H1 (cell line): ENCODE data around the gene RBMS2. TPM values are rescaled to one million over a fixed set of nuclear protein-coding genes. Genes with fewer than 3 reads are reported as not detected.

ENCODE experiments used
- CTCF ChIA-PET: fragments of 300-600 bp; sonication (Branson Sonifier 250); formaldehyde crosslinking; loops from one replicate; lab custom pipeline; 2021; ENCODE audit not compliant: partially characterized antibody; lab: Charles Lee
- POLR2A ChIA-PET: fragments of 300-600 bp; sonication (Branson Sonifier 250); formaldehyde crosslinking; loops from one replicate; lab custom pipeline; 2021; ENCODE audit warnings: inconsistent platforms; ENCODE audit not compliant: partially characterized antibody; lab: Charles Lee
- DNase-seq, 2 experiments: peaks; one replicate each; pipeline versions ENCODE4 v3.0.0 to v3.0.0-alpha.2; 2010 to 2022; ENCODE audit warnings: low spot score in 2 of 2, low read depth in 1 of 2, mixed read lengths in 1 of 2
- FAIRE-seq: peaks from 2 replicates; lab custom pipeline; 2011; peaks lifted over from hg19 to GRCh38; lab: Jason Lieb, UNC
- H2AFZ ChIP-seq: 2 replicates; pipeline ENCODE4 v1.8.1; 2012; ENCODE audit warnings: low read length, inconsistent platforms
- H2AK5ac ChIP-seq: 2 replicates; pipeline ENCODE4 v1.6.1; 2013; ENCODE audit warnings: low read depth, low read length
- H2BK120ac ChIP-seq: replicated peaks from 2 replicates; pipeline ENCODE3; 2013; ENCODE audit warnings: low read depth, low read length, inconsistent platforms
- H2BK12ac ChIP-seq: 2 replicates; pipeline ENCODE4 v1.6.1; 2013; ENCODE audit warnings: low read depth, low read length
- H2BK15ac ChIP-seq: 2 replicates; pipeline ENCODE4 v1.6.1; 2013; ENCODE audit warnings: low read length
- H2BK20ac ChIP-seq: 2 replicates; pipeline ENCODE4 v1.6.1; 2013; ENCODE audit warnings: low read length
- H2BK5ac ChIP-seq: 2 replicates; pipeline ENCODE4 v1.6.1; 2013; ENCODE audit warnings: low read depth, low read length
- H3K14ac ChIP-seq: 2 replicates; pipeline ENCODE4 v1.6.1; 2013; ENCODE audit warnings: inconsistent platforms; ENCODE audit not compliant: insufficient read length
- H3K18ac ChIP-seq: 2 replicates; pipeline ENCODE4 v1.6.1; 2013; ENCODE audit warnings: low read length; ENCODE audit errors: extremely low read depth
- H3K23ac ChIP-seq: 2 replicates; pipeline ENCODE4 v1.6.1; 2013; ENCODE audit warnings: inconsistent platforms; ENCODE audit not compliant: insufficient read length
- H3K23me2 ChIP-seq: 2 replicates; pipeline ENCODE4 v1.6.1; 2013; ENCODE audit warnings: low read depth, low read length
- H3K27ac ChIP-seq: 2 replicates; pipeline ENCODE4 v1.6.1; 2011; ENCODE audit warnings: low read depth, low read length, inconsistent platforms
- H3K27me3 ChIP-seq, 4 experiments: replicated peaks in 1 of 4; 1 replicate in 1 of 4; 2 replicates in 3 of 4; pipeline versions ENCODE4 v1.6.1 to v1.8.1; 2011 to 2013; ENCODE audit warnings: low read length in 3 of 4, mild to moderate bottlenecking in 3 of 4, inconsistent platforms in 2 of 4, mixed read lengths in 2 of 4, moderate library complexity in 1 of 4; ENCODE audit not compliant: control insufficient read depth in 3 of 4, insufficient read depth in 3 of 4; ENCODE audit errors: extremely low read depth in 1 of 4
- H3K36me3 ChIP-seq, 4 experiments: 2 replicates each; pipeline versions ENCODE4 v1.6.1 to v1.8.1; 2011 to 2013; ENCODE audit warnings: mild to moderate bottlenecking in 4 of 4, low read length in 3 of 4, moderate library complexity in 2 of 4, control low read depth in 1 of 4, inconsistent platforms in 1 of 4; ENCODE audit not compliant: insufficient read depth in 4 of 4, control insufficient read depth in 2 of 4
- H3K4ac ChIP-seq: replicated peaks from 2 replicates; pipeline ENCODE3; 2013; ENCODE audit warnings: low read length, low read depth, mixed read lengths, inconsistent platforms; ENCODE audit not compliant: insufficient read length
- H3K4me1 ChIP-seq, 4 experiments: replicated peaks in 1 of 4; 1 replicate in 1 of 4; 2 replicates in 3 of 4; pipeline versions ENCODE4 v1.6.1 to v1.8.1; 2011 to 2013; ENCODE audit warnings: low read length in 3 of 4, inconsistent platforms in 2 of 4, mixed read lengths in 1 of 4; ENCODE audit not compliant: insufficient read depth in 4 of 4, control insufficient read depth in 3 of 4
- H3K4me2 ChIP-seq, 2 experiments: 2 replicates each; pipeline versions ENCODE4 v1.6.1 to v1.8.1; 2011 to 2013; ENCODE audit warnings: low read depth in 2 of 2, low read length in 2 of 2, control low read depth in 1 of 2, inconsistent platforms in 1 of 2, mild to moderate bottlenecking in 1 of 2; ENCODE audit not compliant: insufficient read depth in 1 of 2
- H3K4me3 ChIP-seq, 4 experiments: fragments of 200-600, 300-600 bp in 1 of 4; sonication (generic), shearing (Covaris generic), sonication (Bioruptor Twin) in 1 of 4; 2 replicates each; pipeline versions ENCODE4 v1.5.1 to v1.8.1; 2011 to 2016; ENCODE audit warnings: low read length in 4 of 4, low read depth in 3 of 4, control low read depth in 2 of 4, inconsistent platforms in 2 of 4, mild to moderate bottlenecking in 2 of 4, mixed read lengths in 1 of 4, moderate library complexity in 1 of 4; ENCODE audit not compliant: insufficient read depth in 2 of 4; ENCODE audit errors: extremely low read depth in 1 of 4
- H3K56ac ChIP-seq: replicated peaks from 2 replicates; pipeline ENCODE3; 2013; ENCODE audit warnings: low read depth, mild to moderate bottlenecking, mixed read lengths, low read length, inconsistent platforms; ENCODE audit not compliant: insufficient read length
- H3K79me1 ChIP-seq: 2 replicates; pipeline ENCODE4 v1.6.1; 2013; ENCODE audit warnings: low read depth, low read length, control low read depth
- H3K79me2 ChIP-seq, 2 experiments: 2 replicates each; pipeline versions ENCODE4 v1.6.1 to v1.8.1; 2012 to 2013; ENCODE audit warnings: low read length in 2 of 2, mild to moderate bottlenecking in 2 of 2, inconsistent platforms in 1 of 2; ENCODE audit not compliant: insufficient read depth in 2 of 2, control insufficient read depth in 1 of 2
- H3K9ac ChIP-seq, 4 experiments: replicated peaks in 1 of 4; 1 replicate in 1 of 4; 2 replicates in 3 of 4; pipeline versions ENCODE4 v1.6.1 to v1.8.1; 2011 to 2013; ENCODE audit warnings: low read depth in 3 of 4, low read length in 3 of 4, control low read depth in 2 of 4, mild to moderate bottlenecking in 2 of 4, moderate library complexity in 2 of 4, inconsistent platforms in 1 of 4; ENCODE audit errors: extremely low read depth in 1 of 4
- H3K9me3 ChIP-seq, 2 experiments: 2 replicates each; pipeline versions ENCODE4 v1.6.1 to v1.8.1; 2012 to 2013; ENCODE audit warnings: mild to moderate bottlenecking in 2 of 2, moderate library complexity in 2 of 2, control low read depth in 1 of 2, inconsistent platforms in 1 of 2, low read depth in 1 of 2, low read length in 1 of 2, mixed read lengths in 1 of 2; ENCODE audit not compliant: insufficient read depth in 2 of 2
- H4K20me1 ChIP-seq, 2 experiments: replicated peaks in 1 of 2; 2 replicates each; pipeline versions ENCODE3 to v1.8.1; 2011 to 2013; ENCODE audit warnings: inconsistent platforms in 2 of 2, low read length in 2 of 2, mild to moderate bottlenecking in 1 of 2; ENCODE audit not compliant: insufficient read depth in 2 of 2, control insufficient read depth in 1 of 2
- H4K5ac ChIP-seq: 2 replicates; pipeline ENCODE4 v1.6.1; 2013; ENCODE audit warnings: low read length, low read depth, mixed read lengths, inconsistent platforms; ENCODE audit not compliant: insufficient read length
- H4K8ac ChIP-seq: 2 replicates; pipeline ENCODE4 v1.8.0; 2013; ENCODE audit warnings: mild to moderate bottlenecking, moderate library complexity, low read length, inconsistent platforms; ENCODE audit not compliant: insufficient read depth; ENCODE audit errors: extremely low read depth
- H4K91ac ChIP-seq: replicated peaks from 2 replicates; pipeline ENCODE3; 2013; ENCODE audit warnings: low read length, mixed read lengths, inconsistent platforms; ENCODE audit not compliant: insufficient read length
- CBX5 ChIP-seq: fragments of 300-800, 300-1000 bp; sonication (generic); IDR thresholded peaks from 2 replicates; pipeline ENCODE4 v1.7.1; 2016; ENCODE audit warnings: antibody characterized with exemption, low read length, low read depth
- PHF8 ChIP-seq: fragments of 200-600 bp; sonication (generic); conservative IDR thresholded peaks from 2 replicates; pipeline ENCODE4 v1.7.1; 2012; ENCODE audit warnings: low read depth, mild to moderate bottlenecking, inconsistent platforms, low read length, moderate library complexity
- WGBS, 2 experiments: shearing (Covaris generic) in 1 of 2; methylation state at CpG; one replicate each; pipeline versions ENCODE4 v1.1.6 to v1.1.7; 2013 to 2015; ENCODE audit warnings: low lambda C conversion rate in 2 of 2, mixed read lengths in 2 of 2, inconsistent platforms in 1 of 2, low coverage in 1 of 2, missing lambda C conversion rate in 1 of 2; ENCODE audit not compliant: insufficient replicate concordance in 2 of 2, insufficient coverage in 1 of 2, insufficient read length in 1 of 2; ENCODE audit errors: extremely low coverage in 1 of 2, missing lambda C conversion rate in 1 of 2; 5-methylcytosine and 5-hydroxymethylcytosine counted together
- polyA plus RNA-seq, 7 experiments: library from polyadenylated mRNA; depleted of rRNA in 3 of 7; stranded (reverse) in 5 of 7; unstranded in 2 of 7; fragments of >200 nt in 5 of 7; fragments of 200-250 nt in 2 of 7; gene quantifications; 1 replicate in 5 of 7; 2 replicates in 1 of 7; 4 replicates in 1 of 7; pipeline versions ENCODE4 v1.2.1 to v1.2.3, GENCODE V29; 2011 to 2013; ENCODE audit warnings: missing spikeins in 2 of 7, mixed read lengths in 2 of 7
- total RNA-seq: library from RNA; stranded (reverse); fragmentation: NEBNext Ultra II Directional; extraction: Animal tissue kit (Norgen Biotek cat#: 25700); gene quantifications from 2 replicates; pipeline ENCODE4 v1.2.1, GENCODE V29; 2021
- TF ChIP-seq, protein P1 (sequence below): IDR thresholded peaks from 2 replicates; pipeline ENCODE4 v1.6.1; 2011; ENCODE audit warnings: low read length, improper control_type of control experiment

The RBMS2 gene
- total and polyA plus RNA-seq, 2 of the 8 experiments (the other 6 are each of a cell fraction or from before 2014, with no cell fraction given) = 9.6 to 31.3 TPM

DNA sequence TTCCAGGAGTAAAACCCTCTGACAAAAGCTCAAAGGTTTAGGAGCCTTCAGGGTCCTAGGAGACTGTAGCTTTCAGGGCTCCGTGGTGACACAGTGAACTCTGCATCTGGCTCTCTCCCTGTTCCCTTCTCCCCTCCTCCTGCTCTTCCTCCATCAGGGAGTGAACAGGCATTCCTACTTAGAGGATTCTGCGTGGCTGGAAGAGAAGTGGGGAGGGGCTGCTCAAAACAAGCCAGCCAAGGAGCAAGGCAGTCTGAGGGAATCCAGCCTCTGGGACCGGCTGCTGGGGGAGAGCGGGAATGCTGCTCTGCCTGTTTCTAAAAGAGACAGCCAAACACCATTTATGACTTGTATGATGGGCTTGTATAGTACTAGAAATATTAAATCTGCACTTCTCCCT lies 49.5 kb downstream of the RBMS2 start:
- H3K4me1 ChIP-seq = no peaks in the 10 kb centered on the region
- no peak overlapping the region for H4K91ac ChIP-seq
- CTCF ChIA-PET = interaction anchor here (0.6 to 6.2 kb wide), 9 partner anchors 10 to 64 kb away, joined by 3 to 61 read pairs (median 4); partner anchors contain the start of gene RBMS2
- H3K23me2 ChIP-seq = no peaks in the 10 kb centered on the region
- no peak overlapping the region for H3K14ac ChIP-seq
- no peak overlapping the region for H3K4me3 ChIP-seq
- no peaks in the 10 kb centered on the region for H4K20me1 ChIP-seq
- H4K8ac ChIP-seq = no peak overlapping the region
- FAIRE-seq (no peak), DNase-seq (no peak)
- no peak overlapping the region for H2BK5ac ChIP-seq
- no peak overlapping the region for H3K4me2 ChIP-seq
- H3K27me3 ChIP-seq = no peaks in the 10 kb centered on the region
- peaks cover 0 to 2% (median 0%) of the 10 kb centered on the region in 4 experiments; a peak in 1 of 8 replicates for H3K36me3 ChIP-seq
- POLR2A ChIA-PET = no interaction called here
- no peak overlapping the region for H2AK5ac ChIP-seq
- no peak overlapping the region for H3K23ac ChIP-seq
- no peak overlapping the region for H3K56ac ChIP-seq
- no peaks in the 10 kb centered on the region for H3K9me3 ChIP-seq
- no peaks in the 10 kb centered on the region for H3K79me2 ChIP-seq
- no peak overlapping the region for H3K27ac ChIP-seq
- no peak overlapping the region for H2BK15ac ChIP-seq
- no peak overlapping the region for H3K4ac ChIP-seq
- H2BK12ac ChIP-seq = no peak overlapping the region
- no peaks in the 10 kb centered on the region for H3K79me1 ChIP-seq
- 69% methylated on average over 4 of the region's 4 CpGs; no CpG with 5 or more reads in 1 of the 2 experiments for WGBS, 2 experiments
- H2BK20ac ChIP-seq = no peak overlapping the region
- H3K9ac ChIP-seq = no peak overlapping the region
- no peak overlapping the region for H3K18ac ChIP-seq
- no peak overlapping the region for H2AFZ ChIP-seq
- no peak overlapping the region for H2BK120ac ChIP-seq
- no peak overlapping the region for H4K5ac ChIP-seq
- no peak for TF ChIP-seq PHF8
- TF ChIP-seq CBX5 = no peak
- TF ChIP-seq, protein P1, sequence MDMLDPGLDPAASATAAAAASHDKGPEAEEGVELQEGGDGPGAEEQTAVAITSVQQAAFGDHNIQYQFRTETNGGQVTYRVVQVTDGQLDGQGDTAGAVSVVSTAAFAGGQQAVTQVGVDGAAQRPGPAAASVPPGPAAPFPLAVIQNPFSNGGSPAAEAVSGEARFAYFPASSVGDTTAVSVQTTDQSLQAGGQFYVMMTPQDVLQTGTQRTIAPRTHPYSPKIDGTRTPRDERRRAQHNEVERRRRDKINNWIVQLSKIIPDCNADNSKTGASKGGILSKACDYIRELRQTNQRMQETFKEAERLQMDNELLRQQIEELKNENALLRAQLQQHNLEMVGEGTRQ = no peak
